Fibroblast of skin of right quadriceps (primary cell): Measurements from ENCODE around the gene LMO2.

Experiments
- DNase-seq: peaks from one replicate; pipeline ENCODE4 v3.0.0-alpha.2; 2013

LMO2 gene

GRCh38 chr11:33885338-33886005, 6.4 kb downstream of the LMO2 start:
- no peak for DNase-seq

DNA sequence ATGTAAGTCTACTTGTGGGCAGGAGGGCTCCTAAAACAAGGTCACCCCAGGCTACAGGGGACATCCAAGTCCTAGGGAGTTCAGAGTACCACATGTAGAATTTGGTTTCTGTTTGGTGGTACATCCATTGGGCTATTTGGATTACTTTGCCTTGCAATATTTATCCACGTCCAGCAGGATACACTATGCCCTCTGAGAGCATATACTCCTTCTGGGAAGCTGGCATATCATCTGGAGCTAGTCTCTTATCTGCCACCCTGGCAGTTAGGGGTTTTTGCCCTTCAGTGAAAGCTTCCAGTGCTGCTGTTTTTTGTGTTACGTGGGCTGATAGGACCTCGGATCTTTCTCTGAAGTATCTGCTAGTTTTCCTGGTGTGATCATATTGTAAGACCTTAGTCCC, 7.3 kb downstream of the LMO2 start:
- no peak for DNase-seq

DNA sequence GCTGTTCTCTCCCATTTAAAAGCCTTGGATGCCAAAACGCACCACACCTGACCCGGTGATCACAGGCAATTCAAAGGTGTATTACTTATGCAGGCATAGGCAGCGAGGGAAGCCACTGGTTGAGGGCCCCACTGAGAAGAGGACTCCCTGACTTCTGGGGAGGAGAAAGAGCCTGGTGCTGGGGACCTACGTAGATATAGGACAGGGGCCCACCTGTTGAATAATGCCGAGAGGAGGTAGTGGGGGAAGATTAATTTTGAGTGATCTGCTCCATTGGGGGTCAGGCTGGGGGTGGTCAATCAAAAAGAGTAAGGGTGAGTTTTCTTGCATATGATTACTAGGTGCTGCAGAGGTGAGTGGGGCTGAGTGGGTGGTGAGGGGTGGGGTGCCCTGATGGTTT, 7.8 kb downstream of the LMO2 start:
- DNase-seq, result no peak

DNA sequence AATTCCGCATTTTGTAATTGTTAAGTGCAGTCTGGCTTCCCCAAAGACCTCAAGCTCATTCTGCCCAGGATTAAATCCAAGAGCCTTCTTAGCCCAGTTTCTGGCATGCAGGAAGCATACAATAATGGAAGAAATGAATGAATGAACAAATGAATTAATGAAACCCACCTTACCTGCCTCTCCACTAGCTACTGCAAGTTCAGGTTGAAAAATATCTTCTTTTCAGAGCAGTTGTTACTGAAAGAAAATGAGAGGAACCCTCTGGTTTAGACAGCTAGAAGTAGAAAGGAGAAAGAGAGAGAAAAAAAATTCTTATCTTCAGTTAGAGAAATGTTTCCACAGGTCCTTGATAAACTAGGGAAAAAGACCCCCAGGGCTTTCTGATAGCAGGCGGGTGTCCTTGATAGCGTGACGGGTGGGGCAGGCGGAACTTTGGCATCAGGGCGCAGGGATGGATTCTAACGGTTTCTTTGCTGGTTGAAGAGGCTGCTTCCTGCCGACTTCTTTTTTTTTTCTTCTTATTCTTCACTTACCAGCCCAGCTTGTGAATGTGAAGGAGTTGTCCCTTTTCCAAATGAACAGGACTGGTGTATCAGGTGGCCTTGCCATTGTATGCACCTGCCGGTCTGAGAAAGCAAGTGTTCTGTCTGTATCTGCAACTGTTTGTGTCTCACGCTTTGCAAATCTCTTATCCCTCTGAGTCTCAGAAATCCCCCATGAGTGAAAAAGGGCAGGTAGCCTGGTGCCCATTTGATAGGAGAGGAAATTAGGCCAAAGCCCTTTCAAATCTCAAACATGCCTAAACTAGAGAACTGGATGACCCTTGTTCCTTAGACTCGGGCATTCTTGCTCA, 10.0 kb downstream of the LMO2 start:
- DNase-seq, result no peak

GRCh38 chr11:33880979-33881378, 10.9 kb downstream of the LMO2 start:
- DNase-seq, result no peak

GRCh38 chr11:33879375-33879774, 12.5 kb downstream of the LMO2 start:
- no peak for DNase-seq

DNA sequence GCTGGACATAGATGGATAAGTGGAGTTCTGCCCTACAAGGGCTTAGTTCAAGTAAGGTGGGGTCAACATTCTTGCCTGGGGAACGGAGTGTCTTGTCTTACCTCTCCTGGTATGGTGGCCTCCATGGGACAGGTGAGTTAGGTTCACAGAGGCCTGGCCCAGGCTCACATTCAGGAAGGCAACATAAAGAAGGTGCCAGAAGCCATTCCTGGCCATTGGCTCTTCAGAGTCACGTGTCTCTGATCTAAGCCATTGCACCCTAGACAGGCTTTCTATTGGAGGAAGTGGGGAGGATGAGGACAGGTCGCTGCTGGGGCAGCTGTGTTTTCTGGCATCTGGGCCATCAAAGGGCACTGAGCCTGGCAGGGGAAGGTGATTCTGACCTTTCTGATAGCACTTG, 14.8 kb downstream of the LMO2 start:
- DNase-seq, result no peak

DNA sequence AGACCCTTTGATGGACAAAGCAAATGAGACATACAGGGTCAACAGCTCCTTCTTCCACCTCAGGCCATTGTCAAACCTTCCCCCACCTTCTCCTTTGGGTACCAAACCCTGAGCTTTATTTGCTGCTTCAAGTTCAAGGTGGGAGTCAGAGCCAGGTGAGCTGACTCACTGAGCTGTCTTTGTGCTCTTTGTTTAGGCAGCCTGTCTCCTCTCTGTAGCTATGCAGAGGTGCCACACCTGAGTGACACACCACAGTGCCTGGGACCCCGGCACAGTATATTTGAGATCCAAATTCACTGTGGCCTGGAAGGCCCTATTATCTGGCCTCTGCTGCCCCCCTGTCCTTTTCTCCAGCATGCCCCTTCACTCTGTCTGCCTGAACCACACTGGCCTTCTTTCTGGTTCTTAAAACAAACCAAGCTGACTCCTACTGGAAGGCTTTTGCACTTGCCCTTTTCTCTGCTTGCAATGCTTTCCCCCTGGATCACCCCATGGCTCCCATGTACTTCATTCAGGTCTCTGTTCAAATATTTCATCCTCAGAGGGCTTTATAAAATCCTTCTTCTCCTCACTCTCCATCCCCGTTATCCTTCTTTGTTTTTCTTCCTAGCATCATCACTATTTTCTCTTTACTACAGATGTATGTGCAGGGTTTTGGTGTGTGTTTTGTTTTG, 16.1 kb downstream of the LMO2 start:
- no peak for DNase-seq

DNA sequence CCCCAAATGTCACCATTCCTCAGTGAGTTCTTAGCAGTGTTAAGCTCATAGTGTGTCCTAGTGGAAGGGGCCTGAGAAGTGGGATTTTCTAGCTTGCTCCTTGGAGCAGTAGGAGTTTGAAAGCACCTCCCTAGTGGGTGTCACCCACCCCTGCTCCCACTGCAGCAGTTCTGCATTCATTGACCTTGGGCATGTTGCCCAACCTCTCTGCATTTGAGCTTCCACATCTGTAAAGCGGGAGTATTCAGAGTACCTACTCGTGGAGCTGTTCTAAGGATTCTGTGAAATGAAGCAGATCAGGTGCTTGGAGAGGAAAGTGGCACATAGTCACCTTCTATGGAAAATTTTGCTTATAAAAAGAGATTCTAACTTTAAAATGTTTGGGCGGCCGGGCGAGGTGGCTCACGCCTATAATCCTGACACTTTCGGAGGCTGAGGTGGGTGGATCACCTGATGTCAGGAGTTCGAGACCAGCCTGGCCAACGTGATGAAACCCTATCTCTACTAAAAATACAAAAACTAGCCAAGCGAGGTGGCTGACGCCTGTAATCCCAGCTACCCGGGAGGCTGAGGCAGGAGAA, 16.9 kb downstream of the LMO2 start:
- no peak for DNase-seq

GRCh38 chr11:33874433-33874832, 17.4 kb downstream of the LMO2 start:
- DNase-seq, result no peak

- peak; percentile 15 for DNase-seq
These were observed 22.1 kb downstream of the LMO2 start for GRCh38 chr11:33869481-33870422.

DNA sequence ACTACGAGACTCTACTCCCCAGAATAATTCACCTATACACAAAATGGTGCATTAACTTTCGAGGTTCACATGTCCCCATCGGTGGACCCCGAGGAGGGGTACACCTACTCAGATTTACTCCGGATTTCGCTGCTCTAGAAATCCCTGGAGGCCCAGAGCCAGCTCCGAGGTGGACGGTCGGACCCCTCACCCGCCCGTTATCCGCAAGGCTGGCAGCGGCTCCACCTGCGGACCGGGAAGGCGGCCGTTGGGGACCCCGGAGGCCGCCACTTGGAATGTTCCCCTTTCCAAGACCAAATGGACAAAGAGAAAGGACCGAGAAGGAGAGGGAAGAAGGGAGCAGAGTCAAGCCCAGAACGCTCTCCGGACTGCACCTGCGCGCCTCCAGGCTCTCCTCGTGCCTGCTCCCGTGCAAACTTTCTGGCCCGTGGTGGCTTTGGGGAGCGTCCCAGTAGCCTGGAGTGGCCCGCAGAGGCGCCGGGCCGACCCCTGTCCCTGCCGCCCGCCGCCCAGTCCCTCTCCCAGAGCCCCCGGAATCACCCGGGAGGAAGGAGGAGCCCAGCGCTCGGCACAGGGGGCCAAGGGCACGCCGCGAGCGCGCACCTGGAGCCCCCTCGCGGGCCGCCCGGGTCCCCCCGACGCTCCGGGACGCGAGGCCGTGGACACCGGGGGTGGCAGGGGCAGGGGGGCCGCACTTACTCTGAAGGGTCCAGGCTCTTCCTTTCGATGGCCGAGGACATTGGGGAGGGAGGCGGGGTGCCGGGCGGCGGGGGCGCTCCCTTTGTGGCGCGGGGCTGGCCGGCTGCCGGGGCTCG, 23.0 kb downstream of the LMO2 start:
- DNase-seq, result no peak

DNA sequence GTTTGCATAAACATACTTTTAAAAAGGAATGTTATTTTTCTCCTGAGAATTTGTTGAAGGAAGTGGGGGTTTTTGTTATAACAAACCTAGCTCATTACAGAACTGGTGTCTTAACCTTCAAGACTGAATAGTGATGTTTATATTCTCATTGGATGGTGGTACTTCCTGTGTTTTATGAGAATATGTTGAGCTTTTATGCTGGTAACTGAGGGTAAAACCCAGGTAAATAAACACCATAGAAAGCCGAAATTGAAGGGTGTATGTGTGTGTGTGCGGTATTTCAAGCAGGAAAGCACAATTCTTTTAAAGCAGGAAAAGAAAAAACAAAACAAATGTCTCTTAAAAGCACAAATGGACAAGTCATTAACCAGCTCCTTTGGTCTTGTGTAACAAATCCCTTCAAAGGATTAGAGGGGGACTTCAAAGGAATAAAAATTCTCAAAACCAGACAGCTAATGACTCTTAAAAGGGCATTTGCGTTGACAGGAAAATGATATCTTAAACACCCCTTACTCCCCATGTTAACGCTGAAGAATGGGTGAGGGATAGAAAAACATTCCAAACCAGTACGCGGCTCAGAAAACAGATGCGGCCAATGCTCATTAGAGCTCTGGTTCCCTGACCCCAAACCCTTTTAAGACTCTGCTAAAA, 23.8 kb downstream of the LMO2 start:
- no peak for DNase-seq

DNA sequence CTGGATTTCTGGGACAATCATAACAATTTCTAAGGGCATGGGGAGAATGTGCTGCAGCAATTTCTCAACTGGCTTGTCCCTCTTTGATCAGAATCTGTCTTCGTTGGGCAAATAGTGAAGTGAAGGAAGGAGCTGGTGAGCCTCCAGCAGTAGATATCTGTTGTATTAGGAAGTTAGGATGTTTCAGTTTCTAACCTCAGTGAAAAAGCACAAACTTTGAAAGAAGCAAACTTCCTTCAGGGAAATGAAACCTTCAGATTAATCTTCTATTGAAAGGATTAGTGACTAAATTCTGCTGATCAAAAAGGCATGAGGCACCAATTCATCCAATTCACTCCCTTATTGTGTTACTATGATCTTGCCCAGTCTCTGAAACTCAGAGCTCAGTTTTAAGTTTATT, 24.3 kb downstream of the LMO2 start:
- no peak for DNase-seq

DNA sequence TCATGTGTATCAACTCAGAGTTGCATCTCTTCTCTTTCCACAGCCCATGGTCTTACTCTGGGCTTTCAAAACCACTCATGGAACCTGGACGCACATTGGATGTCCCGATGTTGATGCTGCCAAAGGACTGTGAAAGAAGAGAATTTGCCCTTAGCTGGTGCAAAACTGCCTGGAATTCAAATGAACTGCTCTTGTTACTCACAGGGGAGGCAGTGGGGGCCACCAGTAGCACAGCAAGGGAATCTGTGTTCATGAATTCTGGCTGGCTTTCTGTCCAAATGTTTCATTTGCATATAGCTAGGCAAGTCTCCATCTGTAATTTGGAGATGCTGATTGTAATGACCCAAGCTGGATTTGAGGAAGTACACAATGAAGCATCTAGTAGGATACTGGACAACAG, 24.9 kb downstream of the LMO2 start:
- DNase-seq, result no peak

DNA sequence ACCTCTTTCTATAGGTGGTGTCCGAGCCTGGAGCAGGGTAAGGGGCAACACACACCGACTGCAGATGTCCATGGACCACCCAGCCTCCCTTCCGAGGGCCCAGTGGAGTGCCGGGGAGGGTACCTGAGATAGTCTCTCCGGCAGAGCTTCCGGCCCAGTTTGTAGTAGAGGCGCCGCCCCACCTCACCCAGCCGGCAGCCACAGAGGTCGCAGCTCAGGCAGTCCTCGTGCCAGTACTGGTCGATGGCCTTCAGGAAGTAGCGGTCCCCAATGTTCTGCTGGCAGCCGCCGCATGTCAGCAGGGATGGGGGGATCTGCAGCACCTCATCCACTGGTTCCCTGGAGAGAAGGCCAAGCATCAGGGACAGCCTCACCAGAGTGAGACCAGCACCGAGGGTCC, 27.4 kb downstream of the LMO2 start:
- DNase-seq, result no peak

GRCh38 chr11:33863418-33864172, 28.3 kb downstream of the LMO2 start:
- DNase-seq, result no peak

DNA sequence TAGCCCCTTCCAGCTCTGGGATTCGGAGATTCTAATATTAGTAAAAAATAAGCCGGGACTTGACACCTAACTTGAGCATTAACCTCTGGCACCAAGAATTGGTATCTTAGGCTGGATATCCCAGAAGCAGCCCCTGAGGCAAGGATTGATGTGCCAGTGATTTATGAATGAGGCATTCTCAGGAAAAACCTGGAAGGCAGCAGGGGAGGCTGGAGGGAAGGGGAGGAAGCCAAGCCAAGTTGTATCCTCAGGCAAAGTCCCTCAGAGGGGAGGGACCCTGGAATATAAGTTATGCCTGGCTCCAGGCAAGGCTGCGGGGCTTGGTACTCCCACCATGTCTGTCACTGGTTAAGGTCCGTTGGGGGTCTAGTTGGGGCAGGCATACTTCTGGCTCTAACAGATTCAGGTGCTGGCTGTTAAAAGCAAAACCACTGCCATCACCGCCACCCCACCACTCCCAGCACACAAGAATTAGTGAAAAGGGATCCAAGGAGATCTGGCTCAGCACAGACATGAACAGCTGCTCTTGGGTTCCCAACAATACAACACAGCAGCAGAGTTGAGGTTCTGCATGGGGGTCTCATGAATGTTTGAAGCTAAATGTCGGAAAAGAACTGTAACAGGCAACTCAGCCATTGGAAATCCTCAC, 29.8 kb downstream of the LMO2 start:
- DNase-seq, result no peak

GRCh38 chr11:33861386-33861785, 30.5 kb downstream of the LMO2 start:
- no peak for DNase-seq

GRCh38 chr11:33860926-33861325, 30.9 kb downstream of the LMO2 start:
- DNase-seq, result no peak
